HepG2 (cell line): Measurements from ENCODE around the gene TNFRSF13B.
"Not testable (repeated sequence)": the region's sequence is repeated elsewhere in the genome, so short reads cannot be mapped to it uniquely, and the experiment has no call there.

Experiments used
- ELF1 ChIP-seq: sonication (generic); formaldehyde crosslinking; IDR thresholded peaks from 2 replicates; pipeline ENCODE4 v1.4.0; 2020; ENCODE audit warnings: missing genetic modification reagents
- EZH2 ChIP-seq: conservative IDR thresholded peaks from 2 replicates; pipeline ENCODE4 v1.6.1; 2012; ENCODE audit warnings: mild to moderate bottlenecking, low read depth, low read length, moderate library complexity
- HNRNPUL1 ChIP-seq: fragments of 200-400 bp; formaldehyde crosslinking; IDR thresholded peaks from 2 replicates; pipeline ENCODE4 v1.6.1; 2017; ENCODE audit warnings: low read depth, mild to moderate bottlenecking, low read length, moderate library complexity
- MIER3 ChIP-seq: IDR thresholded peaks from 2 replicates; pipeline ENCODE4 v1.6.1; 2016; ENCODE audit warnings: missing compliant biosample characterization, borderline replicate concordance
- NR2C2 ChIP-seq: sonication (generic); formaldehyde crosslinking; IDR thresholded peaks from 2 replicates; pipeline ENCODE4 v1.4.0; 2020; ENCODE audit warnings: missing genetic modification reagents, mild to moderate bottlenecking, moderate library complexity, borderline replicate concordance
- TCF7 ChIP-seq: sonication (generic); IDR thresholded peaks from 2 replicates; pipeline ENCODE4 v1.6.1; 2016; ENCODE audit warnings: antibody characterized with exemption, low read depth
- ZNF792 ChIP-seq: IDR thresholded peaks from 2 replicates; pipeline ENCODE4 v1.6.1; 2016
- TF ChIP-seq, protein P1 (sequence below): sonication (generic); formaldehyde crosslinking; IDR thresholded peaks from 2 replicates; pipeline ENCODE4 v1.5.0; 2020; ENCODE audit warnings: mild to moderate bottlenecking, missing genetic modification reagents, moderate library complexity

- not testable (repeated sequence) for TF ChIP-seq TCF7; NR2C2 (CRISPR knock-in tag); ZNF792 (CRISPR knock-in tag); ELF1; MIER3 (CRISPR knock-in tag); HNRNPUL1; EZH2
- TF ChIP-seq, protein P1, sequence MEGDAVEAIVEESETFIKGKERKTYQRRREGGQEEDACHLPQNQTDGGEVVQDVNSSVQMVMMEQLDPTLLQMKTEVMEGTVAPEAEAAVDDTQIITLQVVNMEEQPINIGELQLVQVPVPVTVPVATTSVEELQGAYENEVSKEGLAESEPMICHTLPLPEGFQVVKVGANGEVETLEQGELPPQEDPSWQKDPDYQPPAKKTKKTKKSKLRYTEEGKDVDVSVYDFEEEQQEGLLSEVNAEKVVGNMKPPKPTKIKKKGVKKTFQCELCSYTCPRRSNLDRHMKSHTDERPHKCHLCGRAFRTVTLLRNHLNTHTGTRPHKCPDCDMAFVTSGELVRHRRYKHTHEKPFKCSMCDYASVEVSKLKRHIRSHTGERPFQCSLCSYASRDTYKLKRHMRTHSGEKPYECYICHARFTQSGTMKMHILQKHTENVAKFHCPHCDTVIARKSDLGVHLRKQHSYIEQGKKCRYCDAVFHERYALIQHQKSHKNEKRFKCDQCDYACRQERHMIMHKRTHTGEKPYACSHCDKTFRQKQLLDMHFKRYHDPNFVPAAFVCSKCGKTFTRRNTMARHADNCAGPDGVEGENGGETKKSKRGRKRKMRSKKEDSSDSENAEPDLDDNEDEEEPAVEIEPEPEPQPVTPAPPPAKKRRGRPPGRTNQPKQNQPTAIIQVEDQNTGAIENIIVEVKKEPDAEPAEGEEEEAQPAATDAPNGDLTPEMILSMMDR (CRISPR knock-in tag): not testable (repeated sequence)
Measured at GRCh38 chr17:16896235-16896634, 75.7 kb downstream of the TNFRSF13B start.
